Heart left ventricle (tissue), 16 donors: Measurements from ENCODE around the gene PFDN6. TPM values are rescaled to one million over a fixed set of nuclear protein-coding genes. Genes with fewer than 3 reads are reported as not detected.

Experiments used
- ATAC-seq, 4 donors: fragments of 200-7000 bp; cut with Tn5 transposase; one replicate each; pipeline ENCODE4 v1.9.1; 2020 to 2022; ENCODE audit warnings: moderate library complexity in 4 of 4, mild to moderate bottlenecking in 3 of 4, moderate number of reproducible peaks in 1 of 4
- DNase-seq, 5 donors: peaks; one replicate each; pipeline ENCODE4 v3.0.0-alpha.2; 2020
- H3K27ac ChIP-seq, 12 donors: fragments of 200-600 bp; sonication (generic) in 4 of 12; one replicate each; pipeline versions ENCODE4 v1.5.0 to v1.8.0; 2016 to 2022; ENCODE audit warnings: mild to moderate bottlenecking in 2 of 12
- H3K27me3 ChIP-seq, 9 donors: fragments of 200-600 bp; sonication (generic) in 2 of 9; one replicate each; pipeline versions ENCODE4 v1.5.1 to v1.8.0; 2016 to 2022; ENCODE audit warnings: mild to moderate bottlenecking in 3 of 9
- H3K36me3 ChIP-seq, 9 donors: fragments of 200-600 bp; sonication (generic) in 2 of 9; one replicate each; pipeline versions ENCODE4 v1.5.0 to v1.8.0; 2018 to 2022; ENCODE audit warnings: mild to moderate bottlenecking in 2 of 9
- H3K4me1 ChIP-seq, 12 donors: fragments of 200-600 bp; sonication (generic) in 4 of 12; one replicate each; pipeline versions ENCODE4 v1.5.0 to v1.8.0; 2016 to 2022; ENCODE audit warnings: mild to moderate bottlenecking in 3 of 12
- H3K4me3 ChIP-seq, 12 donors: fragments of 200-600 bp; sonication (generic) in 4 of 12; one replicate each; pipeline versions ENCODE4 v1.5.0 to v1.8.0; 2017 to 2022; ENCODE audit warnings: mild to moderate bottlenecking in 9 of 12, moderate library complexity in 4 of 12
- H3K9me3 ChIP-seq, 12 donors: fragments of 200-600 bp; sonication (generic) in 4 of 12; one replicate each; pipeline versions ENCODE4 v1.5.0 to v1.8.0; 2016 to 2022; ENCODE audit warnings: mild to moderate bottlenecking in 1 of 12
- CTCF ChIP-seq, 12 donors: fragments of 200-600 bp; sonication (generic) in 4 of 12; IDR thresholded peaks; one replicate each; pipeline versions ENCODE4 v1.5.0 to v1.8.0; 2018 to 2022; ENCODE audit warnings: antibody characterized with exemption in 12 of 12, mild to moderate bottlenecking in 5 of 12
- POLR2A ChIP-seq, 2 donors: fragments of 450-650 bp; IDR thresholded peaks; one replicate each; pipeline ENCODE4 v1.6.1; 2017; ENCODE audit warnings: antibody characterized with exemption in 2 of 2, mild to moderate bottlenecking in 2 of 2, moderate library complexity in 2 of 2
- WGBS, 4 donors: extraction: QIAGEN DNeasy Blood & Tissue Kit in 2 of 4; methylation state at CpG; one replicate each; pipeline versions ENCODE4 v1.1.5 to v1.1.7; 2013 to 2018; 5-methylcytosine and 5-hydroxymethylcytosine counted together
- intact Hi-C, 10 donors: fragments of 100-400 bp; cut with DNase I; formaldehyde crosslinking; loops; one replicate each; pipeline versions ENCODE4 v1.11.1 to v1.14.2; 2022
- long read RNA-seq, 3 donors: library from polyadenylated mRNA; unstranded; transcript quantifications; one replicate each; pipeline ENCODE4 v2.0.0, GENCODE V29; 2020 to 2021
- polyA plus RNA-seq, 2 donors: library from polyadenylated mRNA; stranded (reverse); fragments of 200-250 nt; gene quantifications; one replicate each; pipeline ENCODE4 v1.2.3, GENCODE V29; 2013
- total RNA-seq, 9 donors: library from RNA; depleted of rRNA in 2 of 9; stranded (reverse); fragments of >200 nt in 2 of 9; fragmentation: NEBNext Ultra II Directional in 3 of 9; extraction: Animal tissue kit (Norgen Biotek cat#: 25700) in 3 of 9; gene quantifications; one replicate each; pipeline versions ENCODE4 v1.1.0 to v1.2.4, GENCODE V29; 2016 to 2023
- donor health status: ischemic (EF 13 %, LVEDD 7.1; RV severe dilation, severe dysfunction).
- donor health status: healthy with polysubstance abuse.
- donor health status: DM: no; HTN: yes; CAD: no.
- donor health status: DM: no; HTN: no; CAD: no.
- donor health status: ischemic (EF 25% LVEDD 6.9; RV normal size, moderate dysfunction).
- donor health status: ischemic (EF 25% LVEDD 5.7; RV mildly dilated, moderate dysfunction).
- donor health status: healthy.
- donor health status: DM: yes; HTN: yes; CAD: no.
- donor health status: ischemic (EF 35%, LVEDD 5.7; RV mildly dilated, moderate dysfunction).
- donor health status: nonischemic (EF 11% LVEDD 7.7; RV severe dilation, severe dysfunction).
- donor health status: DM: yes; HTN: yes; CAD: no.
- donor health status: PGD.
- donor health status: ischemic (EF 29% LVEDD 5.4; RV normal size, mild dysfunction).
- donor health status: nonischemic (EF 23%, LVEDD 6.1; RV moderate dilation, normal function).

Gene PFDN6
- total RNA-seq = 10 to 100 TPM; 29.2 to 62.2 (median 43.2) TPM
- polyA plus RNA-seq = 100 to 1,000 TPM; 243 to 287 TPM
- long read RNA-seq, donor 1, partial matches to known transcripts = 0 of 2 reads
- long read RNA-seq, donor 1, other reads (novel, unspliced or antisense) = 1 of 2 reads
- long read RNA-seq, donor 2 = 0 reads
- long read RNA-seq, donor 3, partial matches to known transcripts = 0 of 2 reads
- long read RNA-seq, donor 3, other reads (novel, unspliced or antisense) = 1 of 2 reads

DNA sequence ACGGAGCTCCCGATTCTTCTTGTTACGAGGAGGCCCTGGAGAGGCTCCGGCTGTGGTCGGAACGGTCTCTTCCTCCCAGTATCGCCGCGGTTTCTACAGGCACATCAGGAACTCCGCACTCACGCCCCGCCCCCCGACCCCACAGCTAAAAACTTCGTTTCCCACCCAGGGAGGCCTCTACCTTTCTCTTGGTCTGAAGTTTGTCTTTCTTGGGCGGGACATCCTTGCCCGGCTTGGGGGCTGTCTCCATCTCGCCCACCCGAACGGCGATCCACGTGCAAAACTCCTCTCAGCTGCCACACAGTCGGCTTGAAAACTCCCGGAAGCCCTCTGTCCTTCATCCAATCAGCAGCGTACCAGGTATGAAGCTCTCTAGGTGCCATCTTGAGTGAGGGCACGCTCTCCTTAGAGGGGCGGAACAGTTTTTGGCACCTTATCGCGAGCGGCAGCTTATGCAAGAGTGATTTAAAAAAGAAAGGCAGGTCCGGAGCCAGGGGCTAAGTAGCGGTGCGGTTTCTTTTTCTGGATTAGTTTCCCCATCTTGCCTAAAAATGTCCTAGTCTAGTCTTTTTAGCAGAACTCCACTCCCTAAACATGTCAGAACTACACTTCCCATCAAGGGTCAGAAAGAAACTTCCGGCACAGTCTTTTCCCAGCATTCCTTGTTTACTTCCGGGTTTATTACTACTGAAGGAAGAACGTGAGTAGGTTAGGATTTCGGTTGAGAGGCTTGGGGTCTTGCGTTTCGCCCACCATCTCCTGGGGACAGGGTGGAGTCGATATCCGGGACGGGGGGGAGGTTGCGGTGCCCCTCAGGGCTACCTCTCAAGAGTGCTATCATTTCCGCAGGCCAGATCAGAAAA is at the start of gene PFDN6, which contains the start of gene WDR46:
TSS of gene PFDN6 (plus strand) at position 681 of the 863 bp plus-strand sequence. CDS start 256 bp downstream, outside the sequence.
TSS of gene WDR46 (minus strand) at position 319 of the 863 bp plus-strand sequence. CDS start at position 250, 69 bp downstream.
- H3K27me3 ChIP-seq = no peaks in the 10 kb centered on the region
- H3K4me3 ChIP-seq = peak within 1 kb of the TSS; percentile 60 to 90 (median 73)
- peaks cover 0 to 77% (median 64%) of the 10 kb centered on the region in 9 donors for H3K36me3 ChIP-seq
- ATAC-seq = peak; percentile 92 to 98 (median 95)
- peaks cover 0 to 25% (median 18%) of the 10 kb centered on the region in 12 donors for H3K4me1 ChIP-seq
- WGBS, 4 donors = 0 to 1% (median 0%) methylated on average over 42 to 43 of the region's 43 CpGs
- intact Hi-C loops = loop anchor here in 3 of 10 donors (1.0 to 2.0 kb wide), 2 partner anchors 10 to 16 kb away; partner anchors contain the start of gene RPS18 (in 1 of the 3)
- H3K9me3 ChIP-seq = no peaks in the 10 kb centered on the region
- peak within 1 kb of the TSS; percentile 49 to 89 (median 81) for H3K27ac ChIP-seq
- peak; percentile 74 to 87 (median 86) for DNase-seq
- no peak for TF ChIP-seq CTCF (IDR thresholded peaks at IDR 0.05)
- peak in 1 of 2 donors; percentile 32 for TF ChIP-seq POLR2A (IDR thresholded peaks at IDR 0.05)

DNA sequence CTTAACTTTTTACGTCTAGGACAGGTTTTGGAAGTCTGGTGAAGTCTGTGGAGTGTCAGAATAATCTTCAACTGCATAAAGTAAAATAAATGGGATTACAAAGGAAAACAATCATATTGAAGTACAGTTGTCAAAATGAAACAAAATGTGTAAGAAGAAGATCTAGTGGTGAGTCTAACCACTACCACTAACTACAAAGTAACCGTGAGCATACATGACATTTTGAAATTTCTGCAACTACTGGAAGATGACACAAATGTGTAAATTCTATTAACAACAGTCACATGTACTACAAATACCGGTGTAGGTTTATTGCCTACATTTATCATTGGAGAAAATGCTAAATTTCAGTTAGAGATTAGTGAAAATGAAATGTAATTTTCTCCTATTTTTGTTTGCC is 47.4 kb upstream of the PFDN6 start:
- no peaks in the 10 kb centered on the region for H3K36me3 ChIP-seq
- TF ChIP-seq CTCF (IDR thresholded peaks at IDR 0.05) = no peak
- TF ChIP-seq POLR2A (IDR thresholded peaks at IDR 0.05) = no peak
- DNase-seq (no peak), ATAC-seq (no peak)
- WGBS, 4 donors = 64 to 71% (median 68%) methylated on average over 3 of the region's 3 CpGs
- no peaks in the 10 kb centered on the region for H3K4me1 ChIP-seq
- peaks cover 0 to 18% (median 0%) of the 10 kb centered on the region in 9 donors for H3K27me3 ChIP-seq
- intact Hi-C loops = loop anchor here in 3 of 10 donors (5.0 to 10.0 kb wide), 2 partner anchors 227 to 235 kb away; partner anchors contain the start of gene HLA-DOA (in 1 of the 3)
- no peaks in the 10 kb centered on the region for H3K9me3 ChIP-seq
- H3K4me3 ChIP-seq = no peak overlapping the region
- no peak overlapping the region for H3K27ac ChIP-seq

GRCh38 chr6:33243476-33243875 is 45.9 kb upstream of the PFDN6 start:
- 21 to 48% (median 34%) methylated on average over 1 of the region's 1 CpG for WGBS, 4 donors
- DNase-seq (no peak), ATAC-seq (no peak)
- intact Hi-C loops = loop anchor here in 3 of 10 donors (5.0 to 10.0 kb wide), 2 partner anchors 229 to 236 kb away; partner anchors contain the start of gene HLA-DOA (in 1 of the 3)
- Histone ChIP-seq H3K27me3 (peaks cover 0 to 18% (median 0%) of the 10 kb centered on the region in 9 donors), H3K36me3 (no peaks in the 10 kb centered on the region), H3K4me3 (no peak overlapping the region), H3K9me3 (no peaks in the 10 kb centered on the region), H3K27ac (no peak overlapping the region), H3K4me1 (peaks cover 0 to 7% (median 6%) of the 10 kb centered on the region in 12 donors)
- TF ChIP-seq POLR2A (IDR thresholded peaks at IDR 0.05) = no peak
- no peak for TF ChIP-seq CTCF (IDR thresholded peaks at IDR 0.05)
